SK-N-MC (cell line): ENCODE data around the gene SMYD3.
"Not testable (repeated sequence)": the region's sequence is repeated elsewhere in the genome, so short reads cannot be mapped to it uniquely, and the experiment has no call there.

Experiments used
- DNase-seq: peaks from one replicate; pipeline ENCODE4 v3.0.0-alpha.2; 2011; ENCODE audit warnings: low read depth, low spot score
- H3K27ac ChIP-seq: fragments of 200-600 bp; sonication (generic); 2 replicates; pipeline ENCODE4 v1.5.1; 2016; ENCODE audit warnings: mixed run types
- H3K36me3 ChIP-seq: fragments of 200-600 bp; sonication (generic); 2 replicates; pipeline ENCODE4 v1.6.1; 2017; ENCODE audit warnings: antibody characterized with exemption, low read length, mixed read lengths; ENCODE audit not compliant: insufficient read depth
- H3K4me3 ChIP-seq: fragments of 200-600 bp; sonication (generic); 2 replicates; pipeline ENCODE4 v1.5.1; 2016
- H3K9ac ChIP-seq: fragments of 200-600 bp; sonication (generic); 2 replicates; pipeline ENCODE4 v1.8.0; 2017; ENCODE audit warnings: mixed run types, mixed read lengths; ENCODE audit not compliant: insufficient read length
- H3K9me3 ChIP-seq: fragments of 200-600 bp; sonication (generic); 2 replicates; pipeline ENCODE4 v1.6.1; 2017; ENCODE audit warnings: low read depth, mild to moderate bottlenecking, antibody characterized with exemption, low read length, moderate library complexity, mixed read lengths
- EZH2 ChIP-seq: fragments of 200-600 bp; sonication (generic); IDR thresholded peaks from one replicate; pipeline ENCODE4 v1.6.1; 2017; ENCODE audit warnings: antibody characterized with exemption
- FOXP2 ChIP-seq: optimal IDR thresholded peaks from 2 replicates; pipeline ENCODE3; 2011; ENCODE audit warnings: mild to moderate bottlenecking, moderate library complexity; ENCODE audit not compliant: insufficient read depth; ENCODE audit errors: extremely low read length, control extremely low read depth
- POLR2AphosphoS5 ChIP-seq: IDR thresholded peaks from 2 replicates; pipeline ENCODE4 v1.6.1; 2012; ENCODE audit warnings: mild to moderate bottlenecking, low read depth, low read length, borderline replicate concordance

SMYD3 gene

DNA sequence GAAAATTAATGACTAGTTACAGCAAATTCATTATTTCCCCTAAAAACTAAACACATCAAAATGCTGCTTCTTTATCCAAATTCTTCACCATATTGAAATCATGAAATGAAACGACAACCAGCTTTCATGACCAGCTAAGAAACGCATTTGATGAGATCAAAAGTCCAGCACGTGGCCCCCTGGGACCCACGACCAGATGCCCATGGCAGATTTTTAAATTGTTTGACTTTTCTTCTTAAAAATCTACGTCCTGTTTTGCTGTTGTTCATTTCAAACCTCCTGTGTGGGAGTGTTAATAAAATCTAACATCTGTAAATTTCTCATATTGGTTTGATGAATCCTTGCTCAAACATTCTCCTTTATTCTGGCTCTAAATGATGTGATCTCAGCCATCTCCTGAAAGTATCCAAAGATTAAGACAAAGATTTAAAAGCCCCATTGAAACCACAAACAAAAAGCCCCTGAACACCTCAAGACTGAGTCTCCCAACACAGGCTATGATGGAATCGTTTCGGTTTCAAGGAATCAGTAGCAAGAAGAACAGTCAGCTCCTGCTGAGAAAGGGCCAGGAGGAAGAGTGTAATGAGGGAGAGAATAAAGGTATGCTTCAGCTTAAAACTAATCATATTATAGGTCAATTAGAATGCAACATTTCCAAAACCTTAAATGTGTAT, 523.6 kb downstream of the SMYD3 start:
- Histone ChIP-seq H3K4me3 (no peak overlapping the region), H3K27ac (no peak overlapping the region), H3K9me3 (no peaks in the 10 kb centered on the region), H3K9ac (no peak overlapping the region), H3K36me3 (no peaks in the 10 kb centered on the region)
- DNase-seq = no peak
- TF ChIP-seq POLR2AphosphoS5 (no peak), FOXP2 (no peak), EZH2 (no peak)

DNA sequence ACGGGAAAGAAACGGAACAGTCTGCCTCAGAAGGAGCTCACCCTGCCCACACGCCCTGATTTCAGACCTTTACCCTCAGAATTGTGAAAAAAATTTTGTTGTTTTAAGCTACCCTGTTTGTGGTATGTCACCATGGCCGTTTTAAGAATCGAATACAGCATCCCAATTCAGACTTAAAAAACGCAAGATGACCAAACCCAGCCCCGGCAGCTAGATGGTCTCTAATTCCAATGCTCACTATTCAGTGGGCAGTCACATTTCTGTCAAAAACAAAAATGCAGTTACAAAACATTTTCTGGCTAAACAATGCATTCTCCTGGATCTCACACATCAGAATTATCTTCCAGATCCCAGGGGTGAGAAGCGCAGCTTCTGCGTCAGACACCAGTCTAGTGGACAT, 527.5 kb downstream of the SMYD3 start:
- no peak overlapping the region for H3K27ac ChIP-seq
- TF ChIP-seq FOXP2 = no peak
- no peak for TF ChIP-seq POLR2AphosphoS5
- no peak for TF ChIP-seq EZH2
- no peak overlapping the region for H3K4me3 ChIP-seq
- H3K36me3 ChIP-seq = no peaks in the 10 kb centered on the region
- DNase-seq = no peak
- no peak overlapping the region for H3K9ac ChIP-seq
- no peaks in the 10 kb centered on the region for H3K9me3 ChIP-seq

DNA sequence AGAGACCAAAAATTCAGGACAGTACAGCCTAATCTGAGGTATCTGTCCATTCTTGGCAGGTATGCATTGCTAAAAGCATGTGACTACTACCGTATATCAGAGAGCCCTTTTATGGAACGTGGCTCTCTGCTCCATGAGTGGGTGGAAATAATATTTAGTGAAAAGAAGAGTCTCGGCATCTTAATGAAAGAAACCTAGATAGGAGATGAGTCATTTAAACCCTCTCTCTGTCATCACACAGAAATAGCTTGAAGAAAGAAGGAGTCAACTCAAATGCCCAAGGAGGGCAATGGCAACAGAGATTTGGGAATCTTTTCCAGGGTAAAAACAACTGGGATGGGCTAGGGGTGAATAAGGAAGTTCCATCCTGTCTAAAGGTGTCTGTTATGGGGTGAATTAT, 528.2 kb downstream of the SMYD3 start:
- H3K4me3 ChIP-seq = no peak overlapping the region
- H3K27ac ChIP-seq = no peak overlapping the region
- no peaks in the 10 kb centered on the region for H3K36me3 ChIP-seq
- no peak for TF ChIP-seq FOXP2
- TF ChIP-seq POLR2AphosphoS5 = no peak
- no peak for TF ChIP-seq EZH2
- no peak for DNase-seq
- no peaks in the 10 kb centered on the region for H3K9me3 ChIP-seq
- no peak overlapping the region for H3K9ac ChIP-seq

DNA sequence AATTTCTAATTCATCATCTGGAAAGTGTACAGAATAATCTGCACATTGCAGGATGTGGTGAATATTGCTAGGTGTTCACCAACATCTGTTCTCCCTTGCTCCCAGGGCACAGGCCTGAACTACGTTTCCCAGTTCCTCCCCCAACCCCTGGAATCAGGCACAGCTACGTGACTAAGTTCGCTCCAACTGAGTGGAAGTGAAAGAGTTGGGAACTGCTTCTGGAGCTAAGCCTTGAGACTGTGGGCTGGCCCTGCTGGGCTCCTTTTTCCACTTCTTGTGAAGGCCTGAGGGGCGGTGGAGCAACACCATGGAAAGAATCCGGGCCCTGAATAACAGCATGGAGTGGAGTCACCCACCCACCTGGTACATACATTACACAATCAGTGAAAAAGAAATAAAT, 534.6 kb downstream of the SMYD3 start:
- H3K9ac ChIP-seq = no peak overlapping the region
- H3K9me3 ChIP-seq = no peaks in the 10 kb centered on the region
- no peak for DNase-seq
- H3K4me3 ChIP-seq = no peak overlapping the region
- no peaks in the 10 kb centered on the region for H3K36me3 ChIP-seq
- no peak for TF ChIP-seq POLR2AphosphoS5
- H3K27ac ChIP-seq = no peak overlapping the region

DNA sequence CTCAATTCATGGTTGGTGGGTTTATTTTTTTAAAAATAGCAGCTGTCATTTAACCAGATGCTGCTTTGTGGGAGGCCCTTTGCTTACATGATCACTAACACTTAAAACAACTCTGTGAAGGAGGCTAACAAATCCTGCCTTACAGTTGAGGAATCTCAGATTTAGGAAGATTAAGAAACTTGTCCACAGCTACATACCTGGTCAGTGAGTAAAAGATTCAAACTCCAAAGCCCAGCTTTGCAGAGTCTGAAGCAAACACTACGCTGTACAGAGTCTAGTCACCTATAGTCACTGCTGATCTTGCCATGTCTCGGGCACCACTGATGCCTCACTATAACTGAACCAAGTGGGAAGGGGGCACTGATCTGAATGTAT, 535.4 kb downstream of the SMYD3 start:
- H3K9ac ChIP-seq = no peak overlapping the region
- no peak overlapping the region for H3K27ac ChIP-seq
- TF ChIP-seq FOXP2 = no peak
- TF ChIP-seq EZH2 = no peak
- TF ChIP-seq POLR2AphosphoS5 = no peak
- no peak for DNase-seq
- H3K36me3 ChIP-seq = no peaks in the 10 kb centered on the region
- H3K4me3 ChIP-seq = no peak overlapping the region
- H3K9me3 ChIP-seq = no peaks in the 10 kb centered on the region

DNA sequence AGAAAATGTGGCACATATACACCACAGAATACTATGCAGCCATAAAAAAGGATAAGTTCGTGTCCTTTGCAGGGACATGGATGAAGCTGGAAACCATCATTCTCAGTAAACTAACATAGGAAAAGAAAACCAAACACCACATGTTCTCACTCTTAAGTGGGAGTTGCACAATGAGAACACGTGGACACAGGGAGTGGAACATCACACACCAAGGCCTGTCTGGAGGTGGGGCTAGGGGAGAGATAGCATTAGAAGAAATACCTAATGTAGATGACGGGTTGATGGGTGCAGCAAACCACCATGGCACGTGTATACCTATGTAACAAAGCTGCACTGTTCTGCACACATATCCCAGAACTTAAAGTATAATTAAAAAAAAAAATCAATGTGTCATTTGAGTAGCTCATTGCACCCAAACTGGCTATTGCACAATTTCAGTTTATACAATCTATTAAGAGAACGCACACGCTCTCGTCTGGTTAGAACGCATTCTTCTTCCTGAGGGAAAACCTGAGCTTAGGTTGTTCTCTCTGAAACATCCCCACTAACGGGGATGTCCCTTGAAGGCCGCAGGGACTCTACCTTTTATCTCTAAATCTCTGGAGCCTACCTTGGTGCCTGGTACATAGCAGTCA, 535.9 kb downstream of the SMYD3 start:
- H3K27ac ChIP-seq, H3K36me3 ChIP-seq, H3K4me3 ChIP-seq, DNase-seq, H3K9ac ChIP-seq, H3K9me3 ChIP-seq: not testable (repeated sequence)

DNA sequence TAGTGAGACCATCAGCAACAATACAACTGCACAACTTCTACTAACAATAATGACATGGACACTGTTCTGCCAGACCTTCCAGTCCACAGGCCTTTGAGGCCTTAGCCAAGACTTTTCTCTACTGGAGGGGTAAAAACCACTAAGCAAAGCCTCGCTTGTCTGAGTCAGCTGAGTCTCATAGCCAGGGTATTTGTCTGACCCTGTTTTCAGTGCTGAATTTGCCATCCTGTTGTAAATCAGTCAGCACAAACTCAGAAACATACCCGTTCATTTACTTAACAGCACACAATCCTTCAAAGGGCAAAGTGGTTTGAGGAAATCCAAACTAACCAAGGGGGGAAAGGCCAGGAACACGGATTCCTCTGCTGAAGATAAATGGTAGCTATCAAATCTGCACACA, 537.8 kb downstream of the SMYD3 start:
- Histone ChIP-seq H3K36me3 (no peaks in the 10 kb centered on the region), H3K27ac (no peak overlapping the region)
- DNase-seq = no peak

DNA sequence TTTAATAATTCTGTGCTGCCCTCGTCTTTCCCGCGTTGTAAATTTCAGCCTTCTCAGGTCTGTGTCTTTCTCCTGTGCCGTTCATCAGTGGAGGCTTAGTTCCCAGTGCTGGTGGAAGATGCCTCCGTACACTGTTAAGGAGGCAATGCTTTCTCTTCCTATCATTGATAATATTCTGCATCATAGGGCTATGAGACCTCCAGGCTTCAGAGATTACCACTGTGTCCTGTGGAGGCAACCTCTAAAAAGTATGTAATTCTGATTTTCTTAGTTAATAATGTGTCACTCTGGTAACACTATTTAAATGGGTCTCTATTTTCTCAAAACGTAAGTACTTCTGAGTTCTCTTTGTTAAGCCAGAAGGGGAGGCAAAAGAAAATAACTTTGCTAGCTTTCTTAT, 538.3 kb downstream of the SMYD3 start:
- H3K9me3 ChIP-seq = no peaks in the 10 kb centered on the region
- no peak overlapping the region for H3K9ac ChIP-seq
- H3K36me3 ChIP-seq = no peaks in the 10 kb centered on the region
- TF ChIP-seq POLR2AphosphoS5 = no peak
- no peak for TF ChIP-seq FOXP2
- no peak for TF ChIP-seq EZH2
- no peak overlapping the region for H3K27ac ChIP-seq
- DNase-seq = no peak
- H3K4me3 ChIP-seq = no peak overlapping the region

More for the DNA sequence above, 537.8 kb downstream of the SMYD3 start:
- Histone ChIP-seq H3K9ac (no peak overlapping the region), H3K4me3 (no peak overlapping the region), H3K9me3 (no peaks in the 10 kb centered on the region)
- TF ChIP-seq POLR2AphosphoS5 (no peak), FOXP2 (no peak), EZH2 (no peak)

DNA sequence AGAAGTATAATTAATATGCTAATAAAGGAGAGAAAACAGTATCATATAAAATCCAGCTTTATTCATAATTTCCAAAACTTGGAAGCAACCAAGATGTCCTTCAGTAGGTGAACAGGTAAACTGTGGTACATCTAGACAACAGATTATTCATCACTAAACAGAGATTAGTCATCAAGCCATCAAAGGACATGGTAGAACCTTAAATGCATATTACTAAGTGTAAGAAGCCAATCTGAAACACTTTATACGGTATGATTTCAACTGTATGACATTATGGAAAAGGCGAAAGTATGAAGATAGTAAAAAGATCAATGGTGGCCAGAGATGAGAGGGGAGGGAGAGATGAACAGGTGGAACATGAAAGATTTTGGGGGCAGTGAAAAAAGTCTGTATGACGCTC, 541.7 kb downstream of the SMYD3 start:
- no peak for DNase-seq
- Histone ChIP-seq H3K4me3 (no peak overlapping the region), H3K27ac (no peak overlapping the region), H3K36me3 (no peaks in the 10 kb centered on the region), H3K9me3 (no peaks in the 10 kb centered on the region), H3K9ac (no peak overlapping the region)
- TF ChIP-seq POLR2AphosphoS5 (no peak), FOXP2 (no peak), EZH2 (no peak)
